Mucosa of descending colon (tissue), 3 donors: ENCODE data around the gene RASGRP1. TPM values are rescaled to one million over a fixed set of nuclear protein-coding genes. Genes with fewer than 3 reads are reported as not detected.
A peak's percentile ranks its signal among the peaks of the same experiment; 100 is the strongest.
"Not testable (repeated sequence)": the region's sequence is repeated elsewhere in the genome, so short reads cannot be mapped to it uniquely, and the experiment has no call there.

Experiments
- ATAC-seq: fragments of 200-7000 bp; cut with Tn5 transposase; one replicate; pipeline ENCODE4 v1.9.1; 2020; ENCODE audit warnings: mild to moderate bottlenecking, moderate library complexity
- DNase-seq, 3 donors: peaks; one replicate each; pipeline ENCODE4 v3.0.0-alpha.2; 2020
- H3K36me3 ChIP-seq: fragments of 200-600 bp; one replicate; pipeline ENCODE4 v1.8.0; 2021; ENCODE audit warnings: low read depth, mild to moderate bottlenecking
- H3K4me1 ChIP-seq: fragments of 200-600 bp; one replicate; pipeline ENCODE4 v1.8.0; 2021; ENCODE audit warnings: low read depth, mild to moderate bottlenecking
- H3K4me3 ChIP-seq: fragments of 200-600 bp; one replicate; pipeline ENCODE4 v1.8.0; 2021; ENCODE audit warnings: mild to moderate bottlenecking
- H3K9me3 ChIP-seq: fragments of 200-600 bp; one replicate; pipeline ENCODE4 v1.8.0; 2021; ENCODE audit warnings: mild to moderate bottlenecking
- intact Hi-C, 2 donors: fragments of 100-400 bp; cut with DNase I in 1 of 2; cut with micrococcal nuclease in 1 of 2; formaldehyde crosslinking; loops; one replicate each; pipeline versions ENCODE4 v1.11.0 to v1.11.1; 2022; cut with DNase I, micrococcal nuclease
- total RNA-seq, 3 donors: library from RNA; stranded (reverse); fragmentation: NEBNext Ultra II Directional in 2 of 3; extraction: Animal tissue kit (Norgen Biotek cat#: 25700) in 2 of 3; gene quantifications; one replicate each; pipeline versions ENCODE4 v1.2.1 to v1.2.4, GENCODE V29; 2021 to 2023
- TF ChIP-seq, protein P1 (sequence below): fragments of 200-600 bp; IDR thresholded peaks from one replicate; pipeline ENCODE4 v1.8.0; 2022; ENCODE audit warnings: antibody characterized with exemption, mild to moderate bottlenecking
- donor health status: DM: no; HTN: no; CAD: no; lungs with moderate emphysema.
- donor health status: DM: no; HTN: no; CAD: no.
- donor health status: DM: no; HTN: yes; CAD: no.

Gene RASGRP1
- total RNA-seq, 3 donors from 2014 or later, result 1.2 to 2.6 (median 2.6) TPM

- TF ChIP-seq, protein P1, sequence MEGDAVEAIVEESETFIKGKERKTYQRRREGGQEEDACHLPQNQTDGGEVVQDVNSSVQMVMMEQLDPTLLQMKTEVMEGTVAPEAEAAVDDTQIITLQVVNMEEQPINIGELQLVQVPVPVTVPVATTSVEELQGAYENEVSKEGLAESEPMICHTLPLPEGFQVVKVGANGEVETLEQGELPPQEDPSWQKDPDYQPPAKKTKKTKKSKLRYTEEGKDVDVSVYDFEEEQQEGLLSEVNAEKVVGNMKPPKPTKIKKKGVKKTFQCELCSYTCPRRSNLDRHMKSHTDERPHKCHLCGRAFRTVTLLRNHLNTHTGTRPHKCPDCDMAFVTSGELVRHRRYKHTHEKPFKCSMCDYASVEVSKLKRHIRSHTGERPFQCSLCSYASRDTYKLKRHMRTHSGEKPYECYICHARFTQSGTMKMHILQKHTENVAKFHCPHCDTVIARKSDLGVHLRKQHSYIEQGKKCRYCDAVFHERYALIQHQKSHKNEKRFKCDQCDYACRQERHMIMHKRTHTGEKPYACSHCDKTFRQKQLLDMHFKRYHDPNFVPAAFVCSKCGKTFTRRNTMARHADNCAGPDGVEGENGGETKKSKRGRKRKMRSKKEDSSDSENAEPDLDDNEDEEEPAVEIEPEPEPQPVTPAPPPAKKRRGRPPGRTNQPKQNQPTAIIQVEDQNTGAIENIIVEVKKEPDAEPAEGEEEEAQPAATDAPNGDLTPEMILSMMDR, result no peak
- intact Hi-C loops, result no loop called here
- Histone ChIP-seq H3K4me1 (no peaks in the 10 kb centered on the region), H3K9me3 (no peaks in the 10 kb centered on the region), H3K4me3 (no peak overlapping the region), H3K36me3 (no peaks in the 10 kb centered on the region)
- no peak for DNase-seq
- peak; percentile 24 for ATAC-seq
Measured at GRCh38 chr15:38587214-38587613, 22.6 kb upstream of the RASGRP1 start.

DNA sequence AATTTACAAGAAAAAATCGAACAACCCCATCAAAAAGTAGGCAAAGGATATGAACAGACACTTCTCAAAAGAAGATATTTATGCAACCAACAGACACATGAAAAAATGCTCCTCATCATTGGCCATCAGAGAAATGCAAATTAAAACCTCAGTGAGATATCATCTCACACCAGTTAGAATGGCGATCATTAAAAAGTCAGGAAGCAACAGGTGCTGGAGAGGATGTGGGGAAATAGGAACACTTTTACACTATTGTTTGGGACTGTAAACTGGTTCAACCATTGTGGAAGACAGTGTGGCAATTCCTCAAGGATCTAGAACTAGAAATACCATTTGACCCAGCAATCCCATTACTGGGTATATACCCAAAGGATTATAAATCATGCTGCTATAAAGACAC, 21.4 kb upstream of the RASGRP1 start:
- intact Hi-C loops, H3K4me3 ChIP-seq, DNase-seq: not testable (repeated sequence)

DNA sequence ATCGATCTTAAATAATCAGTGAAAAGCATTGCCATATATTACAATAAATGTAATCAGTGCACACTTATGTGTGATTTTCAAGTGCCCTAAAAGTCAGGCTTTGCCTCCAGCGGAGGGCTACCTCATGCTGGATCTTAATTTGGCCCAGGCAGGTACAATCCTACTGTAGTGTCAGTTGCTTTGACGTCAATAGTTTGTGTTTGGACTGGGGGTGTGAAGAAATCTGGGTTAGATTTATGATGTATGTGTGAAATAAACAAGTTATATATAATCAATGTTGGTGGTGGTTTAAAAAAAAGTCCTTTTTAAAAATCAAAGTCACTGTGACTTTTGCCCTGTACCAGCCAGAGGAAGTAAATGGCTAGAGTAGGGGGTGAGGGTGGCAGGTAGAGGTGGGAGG, 14.0 kb upstream of the RASGRP1 start:
- TF ChIP-seq, protein P1, result no peak
- no peaks in the 10 kb centered on the region for H3K4me1 ChIP-seq
- no peak overlapping the region for H3K4me3 ChIP-seq
- DNase-seq (no peak), ATAC-seq (no peak)
- intact Hi-C loops, result no loop called here
- no peaks in the 10 kb centered on the region for H3K9me3 ChIP-seq
- H3K36me3 ChIP-seq, result no peaks in the 10 kb centered on the region

More for the DNA sequence above, 21.4 kb upstream of the RASGRP1 start:
- not testable (repeated sequence) for H3K9me3 ChIP-seq, H3K4me1 ChIP-seq, ATAC-seq, H3K36me3 ChIP-seq

- TF ChIP-seq, protein P1, result no peak
- intact Hi-C loops, result no loop called here
- no peaks in the 10 kb centered on the region for H3K9me3 ChIP-seq
- no peaks in the 10 kb centered on the region for H3K36me3 ChIP-seq
- no peaks in the 10 kb centered on the region for H3K4me1 ChIP-seq
- no peak overlapping the region for H3K4me3 ChIP-seq
- DNase-seq (no peak), ATAC-seq (no peak)
Measured at GRCh38 chr15:38577424-38577987, 12.9 kb upstream of the RASGRP1 start.

GRCh38 chr15:38576837-38577236, 12.2 kb upstream of the RASGRP1 start:
- Histone ChIP-seq H3K4me1 (no peaks in the 10 kb centered on the region), H3K36me3 (no peaks in the 10 kb centered on the region), H3K4me3 (no peak overlapping the region), H3K9me3 (no peaks in the 10 kb centered on the region)
- DNase-seq (no peak), ATAC-seq (peak; percentile 8)
- intact Hi-C loops, result no loop called here
- TF ChIP-seq, protein P1, result no peak

GRCh38 chr15:38576261-38576660, 11.6 kb upstream of the RASGRP1 start:
- DNase-seq, result no peak
- ATAC-seq, result no peak
- Histone ChIP-seq H3K9me3 (no peaks in the 10 kb centered on the region), H3K4me1 (no peaks in the 10 kb centered on the region), H3K36me3 (no peaks in the 10 kb centered on the region), H3K4me3 (no peak overlapping the region)
- TF ChIP-seq, protein P1, result no peak
- intact Hi-C loops, result no loop called here
